ENCODE measurements around the gene USF2.

USF2 gene

DNA sequence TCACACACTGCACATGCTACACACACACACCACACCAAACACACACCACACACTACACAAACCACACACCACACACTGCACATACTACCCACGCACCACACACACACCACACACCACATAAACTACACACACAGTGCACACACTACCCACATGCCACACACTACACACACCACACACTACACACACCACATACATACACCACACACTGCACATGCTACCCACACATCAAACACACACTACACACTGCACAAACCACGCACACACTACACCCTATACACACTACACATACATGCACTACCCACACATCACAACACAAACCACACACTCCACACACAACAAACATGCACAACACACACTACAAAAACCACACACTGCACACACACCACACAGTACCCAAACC, 29.2 kb downstream of the USF2 start (continued):
- TF ChIP-seq, protein P1, sequence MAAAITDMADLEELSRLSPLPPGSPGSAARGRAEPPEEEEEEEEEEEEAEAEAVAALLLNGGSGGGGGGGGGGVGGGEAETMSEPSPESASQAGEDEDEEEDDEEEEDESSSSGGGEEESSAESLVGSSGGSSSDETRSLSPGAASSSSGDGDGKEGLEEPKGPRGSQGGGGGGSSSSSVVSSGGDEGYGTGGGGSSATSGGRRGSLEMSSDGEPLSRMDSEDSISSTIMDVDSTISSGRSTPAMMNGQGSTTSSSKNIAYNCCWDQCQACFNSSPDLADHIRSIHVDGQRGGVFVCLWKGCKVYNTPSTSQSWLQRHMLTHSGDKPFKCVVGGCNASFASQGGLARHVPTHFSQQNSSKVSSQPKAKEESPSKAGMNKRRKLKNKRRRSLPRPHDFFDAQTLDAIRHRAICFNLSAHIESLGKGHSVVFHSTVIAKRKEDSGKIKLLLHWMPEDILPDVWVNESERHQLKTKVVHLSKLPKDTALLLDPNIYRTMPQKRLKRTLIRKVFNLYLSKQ (tag by site-specific recombination; IDR thresholded peaks at IDR 0.05; ENCODE audit: borderline replicate concordance) = peak; percentile 3; the same call in 1 of the 2 replicates
- TF ChIP-seq, protein P2, sequence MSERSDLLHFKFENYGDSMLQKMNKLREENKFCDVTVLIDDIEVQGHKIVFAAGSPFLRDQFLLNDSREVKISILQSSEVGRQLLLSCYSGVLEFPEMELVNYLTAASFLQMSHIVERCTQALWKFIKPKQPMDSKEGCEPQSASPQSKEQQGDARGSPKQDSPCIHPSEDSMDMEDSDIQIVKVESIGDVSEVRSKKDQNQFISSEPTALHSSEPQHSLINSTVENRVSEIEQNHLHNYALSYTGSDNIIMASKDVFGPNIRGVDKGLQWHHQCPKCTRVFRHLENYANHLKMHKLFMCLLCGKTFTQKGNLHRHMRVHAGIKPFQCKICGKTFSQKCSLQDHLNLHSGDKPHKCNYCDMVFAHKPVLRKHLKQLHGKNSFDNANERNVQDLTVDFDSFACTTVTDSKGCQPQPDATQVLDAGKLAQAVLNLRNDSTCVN (tag by site-specific recombination; optimal IDR thresholded peaks at IDR 0.05) = peak; percentile 1
- TF ChIP-seq ZNF624 (tag by site-specific recombination; IDR thresholded peaks at IDR 0.05) = no peak
- TF ChIP-seq ZNF274 (IDR thresholded peaks at IDR 0.05; ENCODE audit: low read length) = no peak
- peak; percentile 67; the same call in 1 of the 2 replicates for TF ChIP-seq ZNF274 (tag by site-specific recombination; IDR thresholded peaks at IDR 0.05; ENCODE audit: borderline replicate concordance)
- peak; percentile 67 for TF ChIP-seq ZNF658 (tag by site-specific recombination; IDR thresholded peaks at IDR 0.05)
- TF ChIP-seq SCRT2 (tag by site-specific recombination; IDR thresholded peaks at IDR 0.05) = no peak
- no peak for TF ChIP-seq GLIS2 (tag by site-specific recombination; IDR thresholded peaks at IDR 0.05)
- TF ChIP-seq, protein P3, sequence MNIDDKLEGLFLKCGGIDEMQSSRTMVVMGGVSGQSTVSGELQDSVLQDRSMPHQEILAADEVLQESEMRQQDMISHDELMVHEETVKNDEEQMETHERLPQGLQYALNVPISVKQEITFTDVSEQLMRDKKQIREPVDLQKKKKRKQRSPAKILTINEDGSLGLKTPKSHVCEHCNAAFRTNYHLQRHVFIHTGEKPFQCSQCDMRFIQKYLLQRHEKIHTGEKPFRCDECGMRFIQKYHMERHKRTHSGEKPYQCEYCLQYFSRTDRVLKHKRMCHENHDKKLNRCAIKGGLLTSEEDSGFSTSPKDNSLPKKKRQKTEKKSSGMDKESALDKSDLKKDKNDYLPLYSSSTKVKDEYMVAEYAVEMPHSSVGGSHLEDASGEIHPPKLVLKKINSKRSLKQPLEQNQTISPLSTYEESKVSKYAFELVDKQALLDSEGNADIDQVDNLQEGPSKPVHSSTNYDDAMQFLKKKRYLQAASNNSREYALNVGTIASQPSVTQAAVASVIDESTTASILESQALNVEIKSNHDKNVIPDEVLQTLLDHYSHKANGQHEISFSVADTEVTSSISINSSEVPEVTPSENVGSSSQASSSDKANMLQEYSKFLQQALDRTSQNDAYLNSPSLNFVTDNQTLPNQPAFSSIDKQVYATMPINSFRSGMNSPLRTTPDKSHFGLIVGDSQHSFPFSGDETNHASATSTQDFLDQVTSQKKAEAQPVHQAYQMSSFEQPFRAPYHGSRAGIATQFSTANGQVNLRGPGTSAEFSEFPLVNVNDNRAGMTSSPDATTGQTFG (tag by site-specific recombination; IDR thresholded peaks at IDR 0.05; ENCODE audit: borderline replicate concordance) = no peak
- TF ChIP-seq, protein P4, sequence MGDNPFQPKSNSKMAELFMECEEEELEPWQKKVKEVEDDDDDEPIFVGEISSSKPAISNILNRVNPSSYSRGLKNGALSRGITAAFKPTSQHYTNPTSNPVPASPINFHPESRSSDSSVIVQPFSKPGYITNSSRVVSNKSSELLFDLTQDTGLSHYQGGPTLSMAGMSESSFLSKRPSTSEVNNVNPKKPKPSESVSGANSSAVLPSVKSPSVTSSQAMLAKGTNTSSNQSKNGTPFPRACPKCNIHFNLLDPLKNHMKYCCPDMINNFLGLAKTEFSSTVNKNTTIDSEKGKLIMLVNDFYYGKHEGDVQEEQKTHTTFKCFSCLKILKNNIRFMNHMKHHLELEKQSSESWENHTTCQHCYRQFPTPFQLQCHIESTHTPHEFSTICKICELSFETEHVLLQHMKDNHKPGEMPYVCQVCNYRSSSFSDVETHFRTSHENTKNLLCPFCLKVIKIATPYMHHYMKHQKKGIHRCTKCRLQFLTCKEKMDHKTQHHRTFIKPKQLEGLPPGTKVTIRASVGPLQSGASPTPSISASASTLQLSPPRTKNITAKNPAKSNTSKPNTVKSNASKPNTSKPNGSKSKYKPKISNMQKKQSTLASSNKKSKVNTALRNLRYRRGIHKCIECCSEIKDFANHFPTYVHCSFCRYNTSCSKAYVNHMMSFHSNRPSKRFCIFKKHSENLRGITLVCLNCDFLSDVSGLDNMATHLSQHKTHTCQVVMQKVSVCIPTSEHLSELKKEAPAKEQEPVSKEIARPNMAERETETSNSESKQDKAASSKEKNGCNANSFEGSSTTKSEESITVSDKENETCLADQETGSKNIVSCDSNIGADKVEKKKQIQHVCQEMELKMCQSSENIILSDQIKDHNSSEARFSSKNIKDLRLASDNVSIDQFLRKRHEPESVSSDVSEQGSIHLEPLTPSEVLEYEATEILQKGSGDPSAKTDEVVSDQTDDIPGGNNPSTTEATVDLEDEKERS (tag by site-specific recombination; IDR thresholded peaks at IDR 0.05) = no peak
- no peak for TF ChIP-seq ZNF501 (tag by site-specific recombination; IDR thresholded peaks at IDR 0.05)
- TF ChIP-seq, protein P5, sequence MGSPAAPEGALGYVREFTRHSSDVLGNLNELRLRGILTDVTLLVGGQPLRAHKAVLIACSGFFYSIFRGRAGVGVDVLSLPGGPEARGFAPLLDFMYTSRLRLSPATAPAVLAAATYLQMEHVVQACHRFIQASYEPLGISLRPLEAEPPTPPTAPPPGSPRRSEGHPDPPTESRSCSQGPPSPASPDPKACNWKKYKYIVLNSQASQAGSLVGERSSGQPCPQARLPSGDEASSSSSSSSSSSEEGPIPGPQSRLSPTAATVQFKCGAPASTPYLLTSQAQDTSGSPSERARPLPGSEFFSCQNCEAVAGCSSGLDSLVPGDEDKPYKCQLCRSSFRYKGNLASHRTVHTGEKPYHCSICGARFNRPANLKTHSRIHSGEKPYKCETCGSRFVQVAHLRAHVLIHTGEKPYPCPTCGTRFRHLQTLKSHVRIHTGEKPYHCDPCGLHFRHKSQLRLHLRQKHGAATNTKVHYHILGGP (tag by site-specific recombination; IDR thresholded peaks at IDR 0.05) = 0 out of 2 replicates have a peak, but pooled peaks have one; percentile 1
- peak; percentile 23 for TF ChIP-seq ZNF514 (tag by site-specific recombination; IDR thresholded peaks at IDR 0.05)
- TF ChIP-seq ZNF791 (tag by site-specific recombination; IDR thresholded peaks at IDR 0.05) = no peak
- 0 out of 2 replicates have a peak, but pooled peaks have one; percentile 8 for TF ChIP-seq ZNF548 (tag by site-specific recombination; IDR thresholded peaks at IDR 0.05)
- peak; percentile 3; the same call in 1 of the 2 replicates for TF ChIP-seq EGR2 (tag by site-specific recombination; IDR thresholded peaks at IDR 0.05; ENCODE audit: low read depth)
- 0 out of 2 replicates have a peak, but pooled peaks have one; percentile 28 for TF ChIP-seq ZNF76 (tag by site-specific recombination; IDR thresholded peaks at IDR 0.05; ENCODE audit: borderline replicate concordance, low read depth)
- TF ChIP-seq SP3 (tag by site-specific recombination; IDR thresholded peaks at IDR 0.05) = no peak
- TF ChIP-seq, protein P6, sequence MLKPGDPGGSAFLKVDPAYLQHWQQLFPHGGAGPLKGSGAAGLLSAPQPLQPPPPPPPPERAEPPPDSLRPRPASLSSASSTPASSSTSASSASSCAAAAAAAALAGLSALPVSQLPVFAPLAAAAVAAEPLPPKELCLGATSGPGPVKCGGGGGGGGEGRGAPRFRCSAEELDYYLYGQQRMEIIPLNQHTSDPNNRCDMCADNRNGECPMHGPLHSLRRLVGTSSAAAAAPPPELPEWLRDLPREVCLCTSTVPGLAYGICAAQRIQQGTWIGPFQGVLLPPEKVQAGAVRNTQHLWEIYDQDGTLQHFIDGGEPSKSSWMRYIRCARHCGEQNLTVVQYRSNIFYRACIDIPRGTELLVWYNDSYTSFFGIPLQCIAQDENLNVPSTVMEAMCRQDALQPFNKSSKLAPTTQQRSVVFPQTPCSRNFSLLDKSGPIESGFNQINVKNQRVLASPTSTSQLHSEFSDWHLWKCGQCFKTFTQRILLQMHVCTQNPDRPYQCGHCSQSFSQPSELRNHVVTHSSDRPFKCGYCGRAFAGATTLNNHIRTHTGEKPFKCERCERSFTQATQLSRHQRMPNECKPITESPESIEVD (tag by site-specific recombination; IDR thresholded peaks at IDR 0.05) = no peak
- TF ChIP-seq ZBTB7A (tag by site-specific recombination; IDR thresholded peaks at IDR 0.05; ENCODE audit: low read depth) = peak; percentile 17; the same call in 1 of the 2 replicates
- TF ChIP-seq, protein P7, sequence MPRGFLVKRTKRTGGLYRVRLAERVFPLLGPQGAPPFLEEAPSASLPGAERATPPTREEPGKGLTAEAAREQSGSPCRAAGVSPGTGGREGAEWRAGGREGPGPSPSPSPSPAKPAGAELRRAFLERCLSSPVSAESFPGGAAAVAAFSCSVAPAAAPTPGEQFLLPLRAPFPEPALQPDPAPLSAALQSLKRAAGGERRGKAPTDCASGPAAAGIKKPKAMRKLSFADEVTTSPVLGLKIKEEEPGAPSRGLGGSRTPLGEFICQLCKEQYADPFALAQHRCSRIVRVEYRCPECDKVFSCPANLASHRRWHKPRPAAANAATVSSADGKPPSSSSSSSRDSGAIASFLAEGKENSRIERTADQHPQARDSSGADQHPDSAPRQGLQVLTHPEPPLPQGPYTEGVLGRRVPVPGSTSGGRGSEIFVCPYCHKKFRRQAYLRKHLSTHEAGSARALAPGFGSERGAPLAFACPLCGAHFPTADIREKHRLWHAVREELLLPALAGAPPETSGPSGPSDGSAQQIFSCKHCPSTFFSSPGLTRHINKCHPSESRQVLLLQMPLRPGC (tag by site-specific recombination; IDR thresholded peaks at IDR 0.05) = peak; percentile 11; the same call in 1 of the 2 replicates
- no peak for TF ChIP-seq ZNF211 (tag by site-specific recombination; IDR thresholded peaks at IDR 0.05; ENCODE audit: low read depth)
- TF ChIP-seq ZNF707 (tag by site-specific recombination; IDR thresholded peaks at IDR 0.05) = peak; percentile 32; the same call in 1 of the 2 replicates
- no peak for TF ChIP-seq ZNF600 (tag by site-specific recombination; IDR thresholded peaks at IDR 0.05)
- 0 out of 2 replicates have a peak, but pooled peaks have one; percentile 12 for TF ChIP-seq ZNF571 (tag by site-specific recombination; IDR thresholded peaks at IDR 0.05)
- TF ChIP-seq ZNF785 (tag by site-specific recombination; IDR thresholded peaks at IDR 0.05) = peak; percentile 48
- peak; percentile 83; the same call in 1 of the 2 replicates for TF ChIP-seq ZNF354C (tag by site-specific recombination; IDR thresholded peaks at IDR 0.05; ENCODE audit: borderline replicate concordance, low read depth)

Measured in HEK293 (cell line).